PC-3 (cell line): ENCODE data around the gene SLC7A1.

Source experiments
- EZH2 ChIP-seq: fragments of 300-600 bp; sonication (generic); IDR thresholded peaks from one replicate; pipeline ENCODE4 v1.6.1; 2017; ENCODE audit warnings: antibody characterized with exemption, mild to moderate bottlenecking, low read length; ENCODE audit not compliant: unreplicated experiment
- EZH2phosphoT487 ChIP-seq: fragments of 300-600 bp; sonication (generic); IDR thresholded peaks from 2 replicates; pipeline ENCODE4 v1.6.1; 2018; ENCODE audit warnings: mild to moderate bottlenecking, antibody characterized with exemption, low read length, borderline replicate concordance
- TF ChIP-seq, protein P1 (sequence below): fragments of 300-600 bp; sonication (generic); conservative IDR thresholded peaks from 2 replicates; pipeline ENCODE4 v1.5.1; 2017; ENCODE audit warnings: antibody characterized with exemption, low read depth, mild to moderate bottlenecking, low read length

DNA sequence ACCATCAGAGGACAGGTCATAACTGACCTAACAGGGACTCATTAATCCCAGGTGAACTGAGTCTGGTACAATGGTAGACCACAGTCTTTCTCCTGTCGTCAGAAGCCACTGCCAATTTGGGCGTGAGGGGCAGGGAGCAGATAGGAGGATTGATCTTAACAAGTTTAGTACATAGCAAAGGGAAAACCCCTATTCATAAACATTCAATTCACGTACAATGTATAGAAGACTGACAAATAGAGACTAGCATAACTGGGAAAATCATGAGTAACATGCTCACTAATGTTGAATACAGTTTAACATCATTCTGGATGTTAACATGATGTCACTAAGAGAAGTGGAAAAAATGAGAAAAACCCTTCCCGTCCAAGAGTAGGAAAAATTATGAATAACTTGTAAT is 54.1 kb downstream of the SLC7A1 start:
- TF ChIP-seq, protein P1, sequence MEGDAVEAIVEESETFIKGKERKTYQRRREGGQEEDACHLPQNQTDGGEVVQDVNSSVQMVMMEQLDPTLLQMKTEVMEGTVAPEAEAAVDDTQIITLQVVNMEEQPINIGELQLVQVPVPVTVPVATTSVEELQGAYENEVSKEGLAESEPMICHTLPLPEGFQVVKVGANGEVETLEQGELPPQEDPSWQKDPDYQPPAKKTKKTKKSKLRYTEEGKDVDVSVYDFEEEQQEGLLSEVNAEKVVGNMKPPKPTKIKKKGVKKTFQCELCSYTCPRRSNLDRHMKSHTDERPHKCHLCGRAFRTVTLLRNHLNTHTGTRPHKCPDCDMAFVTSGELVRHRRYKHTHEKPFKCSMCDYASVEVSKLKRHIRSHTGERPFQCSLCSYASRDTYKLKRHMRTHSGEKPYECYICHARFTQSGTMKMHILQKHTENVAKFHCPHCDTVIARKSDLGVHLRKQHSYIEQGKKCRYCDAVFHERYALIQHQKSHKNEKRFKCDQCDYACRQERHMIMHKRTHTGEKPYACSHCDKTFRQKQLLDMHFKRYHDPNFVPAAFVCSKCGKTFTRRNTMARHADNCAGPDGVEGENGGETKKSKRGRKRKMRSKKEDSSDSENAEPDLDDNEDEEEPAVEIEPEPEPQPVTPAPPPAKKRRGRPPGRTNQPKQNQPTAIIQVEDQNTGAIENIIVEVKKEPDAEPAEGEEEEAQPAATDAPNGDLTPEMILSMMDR: no peak
- TF ChIP-seq EZH2phosphoT487 (no peak), EZH2 (no peak)
